Astrocyte of the hippocampus (primary cell): ENCODE data around the gene KMO.

Experiments used
- DNase-seq: peaks from one replicate; pipeline ENCODE4 v3.0.0; 2011; ENCODE audit warnings: low read depth, low spot score

KMO gene

DNA sequence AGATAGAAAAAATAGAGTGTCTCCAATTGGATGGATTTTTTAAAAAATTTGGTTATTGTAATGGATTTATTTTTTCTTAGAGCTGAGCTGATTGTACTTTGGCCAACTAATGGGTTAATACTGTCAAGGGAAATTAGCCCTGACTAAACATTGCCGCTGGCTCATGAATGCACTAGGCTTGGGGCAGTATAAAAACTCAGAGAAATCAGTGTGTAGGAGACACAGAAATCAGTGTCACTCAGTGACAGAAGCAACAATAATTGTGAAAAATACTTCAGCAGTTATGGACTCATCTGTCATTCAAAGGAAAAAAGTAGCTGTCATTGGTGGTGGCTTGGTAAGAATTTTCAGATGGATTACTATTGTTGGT lies at the start of gene KMO:
KMO (plus strand) TSS at position 217 of the 370 bp plus-strand sequence; CDS start at position 284, 67 bp downstream.
- DNase-seq = peak; percentile 23

DNA sequence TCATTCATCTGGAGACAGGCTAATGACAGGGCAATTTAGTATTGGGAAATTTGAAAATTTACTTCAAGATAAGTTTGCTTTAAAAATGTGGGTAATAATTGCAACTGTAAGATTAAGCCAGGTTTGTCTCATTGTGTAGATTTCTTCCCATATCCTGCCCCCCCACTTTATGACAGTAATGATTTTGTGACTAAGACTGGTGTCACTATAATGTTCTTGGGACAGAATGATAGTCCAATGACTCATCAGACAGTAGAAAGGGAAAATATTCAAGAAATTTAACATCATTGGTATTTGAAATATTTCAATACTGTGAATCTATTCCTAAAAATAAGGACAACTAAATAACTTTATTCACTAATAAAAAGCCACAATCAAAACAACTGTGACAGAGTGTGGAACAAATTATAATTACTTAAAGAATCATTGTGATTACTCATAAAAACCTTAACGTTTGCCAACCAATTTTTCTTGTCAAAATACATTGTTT lies 49.4 kb upstream of the KMO start:
- peak; percentile 24 for DNase-seq

DNA sequence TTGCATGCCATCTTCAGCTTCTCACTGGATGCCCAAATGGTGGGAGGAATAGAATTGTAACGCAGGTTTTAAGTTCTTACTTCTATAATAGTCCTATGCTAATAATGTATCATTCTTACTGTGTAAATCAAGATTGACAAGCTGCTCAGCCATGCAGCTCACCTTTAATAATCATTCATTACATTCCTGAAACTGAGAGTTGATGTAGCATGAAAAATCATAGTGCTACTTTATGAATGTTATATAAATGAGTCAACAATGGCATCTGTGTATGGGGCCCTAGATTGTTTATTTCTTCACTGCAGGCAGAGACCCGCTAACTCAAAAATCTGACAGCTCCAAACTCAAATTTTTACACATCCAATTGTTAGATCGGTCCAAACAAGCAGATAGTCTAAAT lies 47.0 kb upstream of the KMO start:
- DNase-seq = no peak

DNA sequence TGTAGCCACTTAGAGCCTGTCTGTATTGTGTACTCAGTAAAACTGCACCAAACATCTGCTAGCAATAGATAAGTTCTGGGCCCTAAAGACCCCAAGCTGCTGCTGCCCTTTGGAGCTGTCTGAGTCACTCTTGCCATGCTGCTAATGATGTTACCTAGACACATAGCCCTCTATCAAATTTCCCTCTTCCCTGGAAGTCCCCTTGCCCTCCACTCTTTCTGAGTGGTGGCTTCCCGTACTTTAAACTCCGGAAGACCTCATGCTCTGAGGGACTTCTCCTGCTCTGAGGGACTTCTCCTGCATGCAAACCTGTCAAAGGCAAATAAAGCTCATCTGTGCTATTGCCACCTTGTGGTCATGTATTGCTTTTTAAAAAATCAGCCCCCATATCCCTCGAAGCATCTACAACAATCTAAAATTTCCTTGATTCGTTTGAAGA lies 46.6 kb upstream of the KMO start:
- peak; percentile 18 for DNase-seq

DNA sequence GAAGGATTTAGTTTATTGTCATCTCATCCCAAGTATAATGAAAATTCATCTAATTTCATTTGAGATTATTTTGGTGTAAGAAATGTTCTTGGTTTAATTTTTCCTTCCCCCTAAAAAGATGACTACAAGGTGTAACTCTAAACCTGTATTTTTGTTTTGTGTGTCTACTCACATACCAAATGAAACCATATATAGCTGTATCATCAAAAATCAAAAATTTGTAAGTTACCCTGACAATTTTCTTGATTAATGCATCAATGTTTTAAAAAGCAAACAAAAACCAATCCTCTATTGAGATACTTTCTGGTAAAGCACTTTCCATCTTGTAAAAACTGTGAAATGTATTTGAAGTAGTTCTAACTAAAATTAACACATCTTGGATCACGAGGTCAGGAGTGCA lies 43.4 kb upstream of the KMO start:
- no peak for DNase-seq

DNA sequence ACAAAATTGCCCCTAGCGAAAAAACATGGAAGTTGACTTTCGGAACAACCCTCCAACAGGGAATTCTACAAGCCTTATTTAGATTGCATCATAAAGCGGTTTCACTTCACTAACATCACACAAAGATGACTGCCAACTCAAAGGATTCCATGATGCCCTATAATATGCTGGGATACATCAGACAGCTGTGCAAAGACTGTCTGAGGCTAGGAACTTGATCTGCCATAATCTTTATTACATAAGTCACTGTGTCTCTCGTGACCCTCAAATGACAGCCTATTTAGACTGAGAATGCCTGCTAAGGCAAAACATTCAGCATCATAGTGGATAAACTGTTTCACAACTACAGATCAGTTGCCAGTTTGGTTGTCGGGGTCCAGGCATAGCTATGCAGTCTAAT lies 36.4 kb upstream of the KMO start:
- no peak for DNase-seq

DNA sequence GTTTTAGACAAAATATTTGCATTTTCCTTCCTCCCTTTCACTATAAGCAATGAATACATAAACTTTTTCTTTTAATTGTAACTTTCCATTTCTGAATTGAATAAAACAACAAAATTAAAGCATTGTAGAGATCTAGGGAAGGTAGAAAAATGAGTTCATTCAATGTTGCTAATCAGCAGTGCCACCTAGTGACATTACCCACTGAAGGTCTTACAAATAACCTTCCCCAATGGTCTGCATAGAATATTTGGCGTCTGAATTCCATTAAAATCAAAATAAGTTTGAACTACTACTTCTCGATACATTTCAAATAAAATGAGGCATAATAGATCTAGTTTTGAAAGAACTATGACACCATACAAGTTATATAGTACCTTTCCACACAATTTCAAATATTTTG lies 32.3 kb upstream of the KMO start:
- DNase-seq = peak; percentile 62

DNA sequence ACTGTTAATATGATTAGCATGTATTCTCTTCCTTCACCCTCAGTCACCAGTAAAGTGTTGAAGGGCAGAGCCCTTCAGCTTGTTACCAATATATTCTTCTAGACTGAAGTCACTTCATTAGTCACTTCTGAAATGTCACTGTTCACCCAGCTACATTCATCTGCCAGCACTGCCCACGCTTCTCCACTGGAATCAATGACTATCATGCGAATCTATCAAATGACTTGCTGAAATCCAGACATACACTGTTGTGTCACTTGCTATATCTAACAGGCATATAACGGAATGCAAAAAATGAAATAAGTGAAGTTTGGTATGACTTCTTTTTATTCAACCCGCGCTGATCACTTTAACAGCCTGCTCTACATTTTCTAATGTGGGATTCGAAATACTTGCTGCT lies 28.7 kb upstream of the KMO start:
- DNase-seq = no peak

DNA sequence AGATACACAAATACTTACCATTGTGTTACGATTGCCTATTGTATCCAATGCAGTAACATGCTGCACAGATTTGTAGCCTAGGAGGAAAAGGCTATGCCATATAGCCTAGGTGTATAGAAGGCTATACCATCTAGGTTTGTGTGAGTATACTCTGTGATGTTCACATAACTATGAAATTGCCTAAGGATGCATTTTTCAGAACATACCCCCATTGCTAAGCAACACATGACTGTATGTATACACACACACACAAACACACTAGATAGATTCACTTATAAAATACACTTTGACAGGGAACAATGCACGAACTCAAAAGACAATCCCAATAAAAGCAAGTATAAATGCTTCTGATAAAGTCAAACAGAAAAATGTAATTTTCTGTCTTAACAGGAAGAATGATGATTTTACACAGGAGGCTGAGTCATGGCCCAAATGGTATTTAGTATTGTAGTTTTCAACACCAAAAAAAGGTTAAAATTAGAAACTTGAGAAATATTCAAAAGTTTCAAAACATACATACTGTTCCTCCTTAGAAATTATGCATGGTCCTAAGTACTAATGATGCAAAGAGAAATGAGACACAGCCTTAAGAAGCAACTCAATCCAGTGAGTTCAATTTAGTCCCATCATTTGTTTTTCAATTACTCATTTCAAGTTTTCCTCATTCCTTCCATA lies 24.9 kb upstream of the KMO start:
- no peak for DNase-seq

DNA sequence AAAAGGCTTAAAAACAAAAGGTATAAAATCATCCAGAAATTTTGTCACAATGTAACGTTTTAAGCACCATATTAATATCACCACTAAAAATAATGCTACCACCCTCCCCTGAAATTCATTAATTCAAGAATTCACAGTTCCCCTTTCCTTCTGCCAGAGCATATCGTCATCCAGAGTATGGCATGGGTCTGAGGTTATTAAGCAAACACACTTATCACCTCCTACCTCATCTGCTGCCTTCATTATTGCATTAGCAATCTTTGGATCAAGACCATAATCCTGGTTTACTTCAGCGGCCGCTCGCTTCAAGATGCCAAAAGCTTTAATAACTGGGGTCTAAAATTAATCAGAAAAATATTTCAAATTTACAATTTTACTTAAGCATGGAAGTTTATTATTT lies 18.8 kb upstream of the KMO start:
- no peak for DNase-seq

DNA sequence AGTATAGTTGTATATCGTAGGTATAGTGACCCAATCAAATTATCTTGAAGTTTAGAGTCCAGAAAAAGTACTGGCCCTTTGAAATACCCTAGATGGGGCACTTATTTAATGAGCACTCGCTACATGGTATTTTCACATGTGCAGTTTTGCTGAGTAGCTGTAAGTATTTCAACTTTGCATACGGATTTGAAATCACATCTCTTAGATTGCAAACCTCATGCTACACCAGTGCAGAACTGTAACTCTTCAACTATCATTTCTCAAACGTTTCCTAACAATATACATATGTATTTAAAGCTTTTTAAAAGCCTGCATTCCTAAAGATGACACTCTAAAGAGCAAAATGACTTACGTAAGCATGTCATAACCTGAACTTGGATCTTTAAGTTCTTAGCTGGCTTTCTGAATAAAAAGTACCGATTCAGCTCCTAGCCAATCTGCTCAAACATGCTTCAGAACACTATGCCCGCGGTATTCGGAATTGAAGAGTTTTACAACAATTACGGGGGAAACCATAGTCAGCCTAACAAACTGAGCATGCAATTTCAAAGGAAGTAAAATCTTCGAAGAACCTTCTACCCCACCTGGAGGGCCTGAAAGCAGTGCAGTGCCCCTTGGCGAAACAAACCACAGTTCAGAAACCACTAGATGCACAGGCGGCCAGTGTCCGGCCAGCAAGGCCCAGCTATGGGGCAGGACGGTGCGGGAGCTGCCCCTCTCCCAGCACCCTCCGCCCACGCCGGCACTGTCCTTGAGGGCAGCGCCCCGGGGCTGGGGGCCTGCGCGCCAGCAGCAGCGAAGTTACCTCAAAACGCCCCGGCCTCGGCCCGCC lies 13.5 kb upstream of the KMO start:
- no peak for DNase-seq

DNA sequence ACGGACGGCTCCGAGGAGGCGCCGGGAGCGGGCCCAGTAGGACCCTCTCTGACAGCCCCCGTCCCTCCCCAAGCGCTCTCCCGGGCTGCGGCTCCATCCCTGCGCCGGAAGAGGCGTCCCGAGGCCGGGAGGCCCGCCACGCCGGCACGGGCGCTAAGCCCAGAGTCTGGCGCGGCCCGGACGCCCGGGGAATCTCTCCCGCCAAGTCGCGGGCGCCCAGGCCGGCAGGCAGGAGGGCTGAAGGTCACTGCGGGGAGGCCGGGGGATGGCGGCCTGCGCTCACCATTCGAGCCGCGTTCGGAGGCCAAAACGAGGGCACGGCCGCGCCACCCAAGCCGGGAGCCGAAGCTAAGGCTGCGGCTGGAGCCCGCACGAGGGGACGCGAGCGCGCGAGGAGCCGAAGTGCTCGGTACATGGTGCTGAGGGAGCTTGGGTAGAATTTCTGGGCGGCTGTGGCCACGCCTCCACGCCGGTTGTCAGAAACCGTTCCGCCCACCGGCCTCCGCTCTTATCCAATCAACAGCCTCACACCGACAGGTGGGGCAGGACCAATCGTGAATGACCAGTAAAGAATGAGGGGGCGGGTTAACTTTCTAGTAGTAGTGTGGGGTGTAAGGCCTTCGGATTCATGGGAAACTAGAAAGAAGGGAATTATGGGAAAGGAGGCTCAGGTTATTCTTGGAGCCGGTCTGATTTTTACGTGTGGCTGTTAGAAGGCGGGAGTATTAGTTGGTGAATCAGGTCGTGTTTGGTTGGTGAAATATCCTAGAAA lies 12.7 kb upstream of the KMO start, which contains the start of gene FH:
FH (minus strand) TSS at position 448 of the 772 bp plus-strand sequence; CDS start at position 415, 33 bp downstream.
- DNase-seq = peak; percentile 98

DNA sequence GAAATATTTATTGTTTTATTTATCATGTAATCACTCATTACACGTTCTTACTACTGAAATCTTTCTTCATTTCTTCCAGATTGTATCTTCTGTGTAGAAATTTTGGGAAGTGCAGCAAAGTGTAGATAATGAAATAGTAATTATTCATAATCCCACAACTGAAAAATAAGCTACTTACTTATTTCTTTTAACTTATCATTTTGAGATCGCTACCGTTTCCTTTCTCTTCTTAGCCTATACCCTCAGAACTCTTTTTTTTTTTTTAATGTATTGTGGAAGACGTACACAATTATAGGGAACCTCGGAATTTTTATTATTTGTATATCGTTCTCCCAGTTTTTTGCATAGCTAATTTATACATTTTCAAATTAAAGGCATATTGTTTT lies 12.1 kb upstream of the KMO start:
- no peak for DNase-seq

DNA sequence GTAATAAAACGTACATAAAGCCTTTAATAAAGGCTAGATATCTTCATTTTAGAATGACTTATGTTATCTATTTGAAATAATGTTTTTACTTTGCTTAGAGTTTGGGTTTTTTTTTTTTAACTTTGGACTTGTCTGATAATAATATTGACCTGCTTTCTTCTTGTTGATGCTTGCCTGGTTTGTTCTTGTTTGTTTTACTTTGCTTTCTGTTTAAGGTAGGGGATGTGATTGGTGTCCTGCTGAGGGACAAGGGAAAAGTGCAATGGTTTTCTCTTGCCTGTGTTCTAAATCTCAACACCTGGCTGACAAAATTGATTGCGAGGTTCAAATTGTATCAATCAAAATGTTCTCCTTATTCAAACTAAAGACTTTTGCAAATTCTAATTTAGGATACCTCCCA lies 10.5 kb upstream of the KMO start:
- no peak for DNase-seq

DNA sequence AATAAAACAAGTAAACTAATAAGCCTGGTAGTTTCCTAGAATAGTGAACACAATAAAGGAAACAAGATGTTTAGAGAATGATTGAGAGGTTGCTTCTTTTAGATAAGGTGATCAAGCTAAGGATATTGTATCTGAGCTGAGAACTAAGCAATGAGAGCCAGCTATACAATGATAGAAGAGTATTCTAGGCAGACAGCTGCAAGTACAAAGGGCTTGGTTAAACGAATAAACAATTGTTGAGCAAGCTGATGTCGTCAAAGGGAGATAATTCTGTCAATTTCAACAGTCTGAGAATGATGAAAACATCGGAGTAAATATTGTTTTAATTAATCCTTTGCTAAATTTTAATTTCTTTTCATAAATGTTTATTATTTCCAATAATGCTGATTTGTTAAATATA lies 7.2 kb upstream of the KMO start:
- no peak for DNase-seq

DNA sequence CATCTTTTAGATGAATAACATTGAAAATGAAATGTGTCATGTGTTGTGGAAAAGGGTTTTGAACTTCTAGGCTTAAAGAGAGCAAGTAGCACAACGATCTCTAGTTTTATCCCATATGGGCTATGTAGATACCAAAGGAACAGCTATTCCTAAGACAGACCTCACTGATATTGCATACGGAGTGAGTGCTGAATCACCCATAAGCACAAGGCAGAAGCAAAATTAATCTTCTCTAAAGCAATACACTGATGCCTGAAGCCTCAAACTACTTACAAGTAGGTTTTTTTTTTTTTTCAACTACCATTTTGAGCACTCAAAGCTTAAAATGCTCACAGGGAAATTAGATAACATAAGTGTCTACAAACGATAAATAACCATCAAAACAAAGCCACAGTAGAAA lies 5.0 kb upstream of the KMO start:
- DNase-seq = no peak

DNA sequence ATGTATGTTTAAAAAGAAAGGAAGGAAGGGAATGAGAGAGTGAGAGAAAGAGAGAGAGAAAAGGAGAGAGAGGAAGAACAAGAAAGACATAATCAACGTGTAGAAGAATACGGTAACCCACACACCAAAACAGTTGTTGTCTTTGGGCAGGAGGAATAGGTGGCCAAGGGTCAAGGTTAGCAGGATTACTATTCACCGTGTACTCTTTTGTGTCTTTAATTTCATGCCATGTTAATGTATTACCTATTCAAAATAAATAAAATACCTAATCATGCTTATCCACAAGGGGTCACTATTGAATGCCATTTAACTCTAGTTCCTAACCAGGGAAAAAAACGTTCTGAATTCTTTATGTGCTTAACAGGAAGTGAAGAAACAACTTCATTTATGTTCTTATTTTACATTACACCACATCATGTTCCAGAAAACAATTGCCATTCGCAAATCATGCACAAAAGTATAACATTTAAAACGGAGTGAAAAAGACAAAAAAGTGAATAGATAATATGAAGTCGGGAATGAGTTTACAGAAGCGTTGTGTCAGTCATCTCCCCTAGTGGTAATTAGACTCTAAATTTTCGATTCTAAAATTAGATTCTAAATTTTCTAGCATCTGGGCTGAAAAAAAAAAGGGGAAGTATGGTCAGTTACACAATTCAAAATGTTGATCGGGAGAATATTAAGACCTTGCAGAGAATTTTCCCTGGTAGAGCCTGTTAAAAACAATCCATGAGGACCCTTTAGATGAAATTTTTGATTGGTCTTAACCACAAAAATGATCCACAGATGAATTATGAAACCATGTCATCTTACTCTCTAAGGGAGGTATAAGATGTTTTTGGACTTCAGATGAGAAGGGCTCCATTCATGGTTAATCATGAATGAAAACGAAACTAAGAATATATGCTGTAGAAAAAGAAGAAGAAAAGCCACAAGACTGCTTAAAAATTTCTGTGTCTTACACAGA lies 700 bp upstream of the KMO start:
- peak; percentile 77 for DNase-seq

DNA sequence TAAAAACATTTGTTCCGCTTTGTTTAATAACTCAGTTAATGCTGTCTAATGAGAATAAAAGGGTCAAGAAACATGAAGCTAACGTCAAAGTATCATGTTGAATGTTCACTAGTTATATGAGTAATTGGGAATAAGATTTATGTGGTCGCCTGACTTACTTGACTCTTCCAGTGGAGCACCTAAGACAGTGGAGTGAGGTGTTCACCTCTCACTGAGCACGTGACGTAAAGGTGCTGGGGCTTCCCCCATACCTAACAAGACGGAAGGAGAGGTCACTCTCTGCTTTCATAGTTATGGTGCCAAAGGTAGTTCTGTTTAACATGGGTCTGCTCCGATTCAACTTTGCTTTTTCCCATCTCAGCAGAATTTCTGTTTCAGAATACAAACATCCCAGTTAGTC lies 686 bp downstream of the KMO start:
- no peak for DNase-seq

DNA sequence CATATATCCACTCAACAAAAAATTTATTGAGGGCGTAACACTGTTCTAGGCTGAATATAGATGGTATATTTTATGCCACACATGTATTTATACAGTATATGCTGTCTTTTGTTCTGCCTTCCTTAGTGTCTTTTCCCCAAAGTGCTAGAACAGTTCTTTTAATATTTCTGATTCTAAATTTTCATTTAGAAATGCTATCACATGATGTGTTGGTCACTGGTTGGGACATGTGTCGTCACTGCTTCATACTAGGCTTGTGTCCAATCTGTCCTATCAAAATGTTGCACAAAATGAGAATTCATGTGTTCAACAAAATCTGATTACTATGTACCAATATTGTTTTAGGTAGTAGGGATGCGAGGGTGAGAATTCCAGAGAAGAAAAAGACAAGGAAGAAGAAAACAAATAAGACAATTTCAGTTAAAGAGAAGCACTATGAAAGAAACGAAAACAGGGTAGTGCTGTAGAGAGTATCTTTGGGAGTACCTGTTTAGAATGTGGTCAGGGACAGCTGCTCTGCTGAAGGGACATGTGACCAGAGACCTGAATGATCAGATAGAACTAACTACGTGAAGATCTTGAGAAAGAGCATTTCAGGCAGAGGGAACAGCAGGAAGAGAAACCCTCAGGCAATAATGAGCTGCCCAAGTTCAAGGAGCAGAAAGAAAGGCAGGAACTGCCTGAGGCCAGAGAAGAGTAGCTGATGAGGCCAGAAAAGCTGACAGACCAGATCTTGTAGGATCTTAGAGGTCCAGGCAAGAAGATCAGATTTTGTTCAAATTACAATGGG lies 1.3 kb downstream of the KMO start:
- no peak for DNase-seq

DNA sequence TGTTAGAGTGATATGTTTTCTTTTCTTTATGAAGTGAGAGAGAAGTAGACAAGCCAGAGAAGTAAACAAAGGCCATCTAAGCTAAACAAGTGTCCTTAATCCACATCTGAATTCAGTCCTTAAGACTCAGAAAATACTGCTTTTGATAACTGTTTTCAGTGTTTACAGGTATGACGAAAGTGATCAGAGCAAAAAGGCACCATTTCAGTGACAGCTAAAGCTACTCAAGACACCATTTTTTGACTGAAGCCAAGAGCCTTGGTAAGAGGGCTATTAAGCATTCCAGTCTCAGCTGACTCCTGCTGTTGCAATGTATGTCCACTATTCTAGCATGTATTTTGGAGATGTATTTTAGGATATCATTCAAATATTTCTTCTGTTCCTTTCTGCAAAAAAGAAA lies 4.1 kb downstream of the KMO start:
- DNase-seq = no peak
